Right lung (tissue), 10 donors: ENCODE measurements around the gene FCGR1A. TPM values are rescaled to one million over a fixed set of nuclear protein-coding genes. Genes with fewer than 3 reads are reported as not detected.
"Not testable (repeated sequence)": the region's sequence is repeated elsewhere in the genome, so short reads cannot be mapped to it uniquely, and the experiment has no call there.

Experiments
- DNase-seq, 2 donors: peaks; one replicate each; pipeline ENCODE4 v3.0.0-alpha.2; 2013
- long read RNA-seq, 8 donors: transcript quantifications; one replicate each; lab custom pipeline, GENCODE V29; 2026
- polyA plus RNA-seq, 5 donors: library from polyadenylated mRNA; unstranded; fragments of 120-200 nt; gene quantifications; one replicate each; pipeline versions ENCODE4 v1.2.1 to v1.2.3, GENCODE V29; 2013; ENCODE audit warnings: inconsistent platforms in 1 of 5, low replicate concordance in 1 of 5; ENCODE audit not compliant: insufficient read length in 5 of 5, insufficient read depth in 1 of 5

Gene FCGR1A
- 1 to 10 TPM; 1.0 to 3.4 (median 3.1) TPM for polyA plus RNA-seq
- long read RNA-seq, donor 1 = 0 reads
- long read RNA-seq, donor 2, partial matches to known transcripts = 0 of 1 reads
- long read RNA-seq, donor 2, other reads (novel, unspliced or antisense) = 0 of 1 reads
- long read RNA-seq, donor 3 = 0 reads
- long read RNA-seq, donor 4, partial matches to known transcripts = 0 of 1 reads
- long read RNA-seq, donor 4, other reads (novel, unspliced or antisense) = 0 of 1 reads
- long read RNA-seq, donor 5 = 0 reads
- long read RNA-seq, donor 6 = 0 reads
- long read RNA-seq, donor 7 = 0 reads
- long read RNA-seq, donor 8 = 0 reads

DNA sequence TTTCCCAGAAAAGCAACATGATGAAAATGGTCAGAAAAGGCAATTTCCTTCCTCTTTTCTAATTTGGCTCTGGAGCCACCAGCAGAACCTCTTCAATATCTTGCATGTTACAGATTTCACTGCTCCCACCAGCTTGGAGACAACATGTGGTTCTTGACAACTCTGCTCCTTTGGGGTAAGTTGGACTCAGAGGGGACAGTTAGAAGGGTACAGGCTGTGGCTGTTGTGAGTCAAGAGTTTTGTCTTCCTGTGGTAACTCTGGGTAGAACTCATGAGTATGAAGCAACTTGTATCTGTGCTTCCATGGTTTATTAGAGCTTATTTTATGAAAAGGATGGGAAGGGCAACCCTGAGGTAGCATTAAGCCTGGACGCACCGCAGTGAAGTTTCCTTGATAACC is at the start of gene FCGR1A:
Gene FCGR1A, plus strand, starts transcription at position 95 of the 400 bp plus-strand sequence. Its CDS starts 50 bp downstream, at position 145.
- not testable (repeated sequence) for DNase-seq

DNA sequence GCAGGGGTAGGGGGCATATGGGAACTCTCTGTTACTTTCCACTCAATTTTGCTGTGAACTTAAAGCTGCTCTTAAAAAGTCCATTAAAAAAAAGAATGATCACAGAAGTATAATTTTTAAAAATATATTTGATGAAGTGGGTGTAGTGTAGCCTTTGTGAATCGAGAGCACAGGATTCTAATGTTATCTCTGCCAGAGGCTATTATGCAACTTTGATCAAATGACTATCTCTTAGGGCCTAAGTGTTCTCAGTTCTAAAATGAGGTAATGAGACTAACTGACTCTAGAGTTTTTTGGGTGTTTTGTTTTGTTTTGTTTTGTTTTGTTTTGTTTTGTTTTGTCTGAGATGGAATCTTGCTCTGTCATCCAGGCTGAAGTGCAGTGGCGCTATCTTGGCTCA is 49.7 kb upstream of the FCGR1A start:
- not testable (repeated sequence) for DNase-seq

DNA sequence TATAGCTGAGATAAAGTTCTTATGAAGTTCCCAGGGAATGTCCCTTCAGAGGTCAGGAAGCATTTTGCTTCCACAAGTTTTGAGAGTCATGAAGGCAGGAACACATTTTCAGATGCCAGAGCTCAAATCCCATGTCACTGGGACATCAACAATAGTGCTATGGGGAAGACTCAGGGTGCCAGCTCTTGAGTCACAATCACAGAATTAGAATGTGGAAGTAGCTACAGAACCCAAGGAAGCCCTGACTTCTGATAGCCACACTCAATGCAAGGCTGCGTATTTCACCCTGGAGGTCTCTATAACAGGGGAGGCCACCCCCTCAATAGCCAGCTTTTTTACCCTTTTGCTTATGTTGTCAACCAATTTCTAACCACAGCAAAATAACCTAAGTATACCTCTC is 47.8 kb upstream of the FCGR1A start:
- DNase-seq = not testable (repeated sequence)

DNA sequence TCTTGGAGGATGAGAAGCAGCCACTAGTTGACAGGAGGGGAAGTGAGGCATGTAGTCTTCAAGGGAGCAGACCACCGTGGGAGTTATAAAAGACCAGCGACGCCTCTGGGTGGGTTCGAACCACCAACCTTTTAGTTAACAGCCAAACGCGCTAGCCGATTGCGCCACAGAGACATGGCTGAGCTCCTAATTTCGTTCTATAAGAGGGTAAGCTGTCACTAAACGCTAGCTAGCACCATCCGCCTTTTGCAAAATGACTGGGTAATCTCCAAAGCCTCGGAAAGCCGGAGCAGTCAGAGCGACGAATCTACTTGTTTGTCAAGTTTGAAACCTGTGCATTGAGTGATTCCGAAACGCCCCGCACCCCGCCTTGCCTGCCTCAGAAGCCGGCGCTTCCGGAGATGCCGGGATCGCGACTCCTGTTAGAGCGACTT is 42.3 kb upstream of the FCGR1A start:
- DNase-seq = not testable (repeated sequence)

DNA sequence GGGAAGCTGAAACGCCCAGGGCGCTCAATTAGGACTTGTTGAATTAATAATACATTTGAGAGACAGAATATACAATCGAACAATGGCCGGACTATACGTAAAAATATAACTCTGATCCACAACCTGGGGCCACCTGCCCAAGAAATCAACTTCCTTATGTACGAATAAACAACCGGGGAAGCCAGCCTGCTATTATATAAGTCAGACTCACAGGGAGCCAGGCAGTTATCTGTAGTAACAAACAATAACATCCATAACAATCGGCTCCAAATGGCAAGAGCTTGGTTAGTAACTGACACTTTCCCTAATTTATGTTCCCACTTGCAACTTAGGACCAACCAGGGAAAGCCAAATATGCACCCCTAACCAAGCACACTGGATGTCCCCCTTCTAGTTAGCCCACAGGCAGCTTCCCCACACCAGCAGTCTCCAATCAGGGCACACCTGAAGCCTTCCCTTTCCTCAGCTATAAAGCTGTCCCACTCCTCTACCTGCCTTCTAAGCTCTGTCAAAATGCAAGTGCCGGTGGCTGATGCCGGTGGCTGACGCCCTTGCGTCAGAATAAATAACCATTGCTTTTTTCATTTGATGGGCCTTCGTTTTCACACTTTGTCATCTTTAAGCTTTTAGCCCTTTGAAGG is 41.8 kb upstream of the FCGR1A start:
- DNase-seq = not testable (repeated sequence)

DNA sequence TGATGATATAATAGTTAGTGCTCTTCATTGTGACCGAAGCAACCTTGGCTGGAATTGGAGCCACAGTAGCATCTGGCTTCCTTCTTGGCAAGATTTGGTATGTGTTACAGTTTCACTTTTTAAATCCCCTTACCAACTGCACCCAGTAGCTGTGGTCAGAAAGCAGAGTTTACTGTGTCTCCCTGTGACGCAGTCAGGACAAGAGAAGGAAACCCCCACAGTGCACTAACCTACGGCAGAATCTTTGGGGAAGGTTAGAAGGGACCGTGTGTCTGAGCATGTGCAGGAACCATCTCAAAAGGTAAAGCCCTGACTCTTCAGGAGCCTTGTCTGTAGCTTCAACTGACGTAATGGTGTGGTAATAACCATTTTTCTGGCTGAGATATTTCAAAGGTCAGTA is 40.6 kb upstream of the FCGR1A start:
- DNase-seq = not testable (repeated sequence)

DNA sequence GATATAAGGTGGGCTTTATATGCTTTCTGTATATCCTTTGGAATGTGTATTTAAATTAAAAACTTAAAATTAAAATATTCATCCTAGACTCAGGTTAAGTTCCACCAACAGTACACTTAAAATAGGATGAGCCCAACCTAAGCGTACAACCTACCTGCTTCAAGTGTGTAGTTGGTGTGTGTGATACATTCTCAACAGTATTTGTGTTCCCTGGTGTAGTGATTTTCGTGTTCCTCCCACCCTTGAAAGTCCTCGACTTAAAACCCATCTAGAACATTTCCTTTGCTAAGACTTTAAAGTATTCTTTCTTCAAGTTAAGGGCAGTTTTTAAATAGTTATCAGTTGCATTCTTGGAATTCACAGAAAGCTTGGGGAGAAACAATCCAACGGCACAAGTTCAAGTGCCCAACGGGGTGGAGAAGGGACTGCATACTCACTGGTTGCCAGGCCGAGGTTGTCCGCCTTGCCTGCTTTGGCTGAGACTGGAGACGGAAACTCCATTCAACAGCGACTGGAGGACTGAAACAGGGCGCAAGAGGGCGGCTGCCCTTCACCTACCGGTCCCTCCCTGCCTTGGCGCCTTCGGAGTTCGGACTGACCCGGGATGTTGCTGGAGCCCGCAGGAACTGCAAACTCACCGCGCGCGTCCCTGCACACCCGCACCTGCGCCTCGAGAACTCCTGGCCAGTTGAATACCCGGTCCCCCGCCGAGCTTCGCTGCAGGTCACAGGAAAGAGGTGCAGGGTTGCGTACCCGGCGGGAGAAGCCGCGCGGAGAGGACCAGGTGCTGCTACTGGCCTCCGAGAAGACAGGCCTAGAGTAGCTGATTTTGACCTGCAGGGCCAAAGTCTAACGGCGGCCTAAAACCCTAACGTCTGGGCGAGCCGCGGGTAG is 35.8 kb upstream of the FCGR1A start:
- DNase-seq = not testable (repeated sequence)

DNA sequence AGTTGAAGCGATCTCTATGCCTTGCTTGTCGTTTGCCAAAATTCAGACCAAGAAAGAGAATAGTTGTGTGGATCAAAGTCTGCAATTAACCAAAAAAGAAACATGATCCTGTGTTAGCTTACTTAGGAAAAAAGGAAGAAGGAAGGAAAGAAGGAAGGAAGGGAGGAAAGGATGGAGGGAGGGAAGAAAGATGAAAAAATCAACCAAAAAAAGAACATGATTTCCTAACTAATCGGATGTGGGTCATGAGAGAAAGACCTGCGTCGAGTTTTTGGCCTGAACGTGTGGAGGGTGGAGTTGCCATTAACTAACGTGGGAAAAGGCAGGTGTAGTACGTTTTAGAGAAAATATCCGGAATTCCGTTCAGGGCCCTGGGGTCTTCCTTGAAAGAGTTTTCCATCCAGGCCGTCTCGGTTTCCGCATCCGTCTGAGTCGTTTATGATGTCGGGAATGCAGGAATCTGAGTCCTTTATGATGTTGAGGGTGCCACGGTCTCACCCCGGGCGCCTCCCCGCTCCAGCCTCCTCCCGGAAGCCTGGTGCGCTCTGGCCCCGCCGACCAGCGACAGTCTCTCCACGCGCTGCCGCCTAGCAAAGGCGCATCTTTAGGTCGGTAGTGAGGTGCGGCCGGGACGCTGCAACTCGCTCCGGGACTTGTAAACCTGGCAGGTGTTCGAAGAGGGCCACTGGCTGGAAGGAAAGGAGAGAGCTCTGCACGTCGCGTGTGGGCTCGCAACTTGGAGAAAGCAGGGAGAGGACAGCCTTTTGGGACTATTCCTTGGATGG is 34.9 kb upstream of the FCGR1A start:
- not testable (repeated sequence) for DNase-seq

DNA sequence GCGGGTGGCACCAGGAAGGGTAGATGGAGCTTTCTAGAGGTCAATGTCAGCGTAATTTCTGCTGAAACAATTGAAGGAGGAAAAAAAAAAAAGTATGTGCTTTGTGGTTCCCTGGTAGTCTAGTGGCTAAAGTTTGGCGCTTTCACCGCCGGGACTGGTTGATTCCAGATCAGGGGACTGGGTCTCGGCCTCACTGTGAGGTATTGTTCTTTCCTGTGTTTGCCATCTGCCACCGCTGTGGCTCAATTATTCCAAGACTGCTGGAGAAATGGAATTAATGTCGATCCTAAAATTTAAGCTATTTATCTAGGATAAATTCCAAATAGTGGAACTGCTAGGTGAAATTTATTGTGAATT is 34.4 kb upstream of the FCGR1A start:
- not testable (repeated sequence) for DNase-seq

DNA sequence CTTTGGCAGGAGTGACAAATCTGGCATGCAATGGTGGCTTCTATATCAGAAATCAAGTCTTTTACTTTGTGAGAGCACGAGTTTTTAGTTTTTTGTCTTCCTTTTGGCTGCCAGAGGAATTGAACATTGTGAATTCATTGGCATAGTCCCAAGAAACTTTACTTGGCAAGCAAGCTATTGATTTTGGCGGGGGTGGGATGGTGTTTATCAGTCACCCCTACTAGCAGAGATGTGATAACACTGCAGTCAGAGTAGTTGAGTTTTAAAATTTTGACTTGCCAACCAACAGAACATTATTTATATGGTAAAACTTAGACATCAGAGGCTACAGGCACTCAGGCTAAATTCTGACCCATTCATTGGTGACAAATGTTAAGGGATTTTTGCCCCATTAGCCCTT is 31.9 kb upstream of the FCGR1A start:
- DNase-seq = not testable (repeated sequence)

DNA sequence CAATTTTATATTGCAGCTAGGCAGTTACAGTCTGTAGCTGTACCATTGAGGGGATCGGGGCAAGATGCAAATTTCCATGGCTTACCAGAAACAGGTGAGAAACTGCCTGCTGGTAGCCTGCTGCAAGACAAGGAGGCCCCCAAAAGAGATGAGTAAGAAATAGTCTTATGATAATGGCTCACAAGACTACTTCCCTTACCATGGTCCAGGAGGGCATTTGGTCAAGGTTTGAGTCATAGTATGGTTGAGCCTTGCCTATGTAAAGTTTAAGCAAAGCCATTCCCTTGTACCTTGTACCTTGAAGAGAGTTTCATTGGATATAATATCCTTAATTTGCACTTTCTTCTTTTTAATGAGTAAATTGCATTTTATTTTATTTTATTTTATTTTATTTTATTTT is 30.3 kb upstream of the FCGR1A start:
- DNase-seq = not testable (repeated sequence)

DNA sequence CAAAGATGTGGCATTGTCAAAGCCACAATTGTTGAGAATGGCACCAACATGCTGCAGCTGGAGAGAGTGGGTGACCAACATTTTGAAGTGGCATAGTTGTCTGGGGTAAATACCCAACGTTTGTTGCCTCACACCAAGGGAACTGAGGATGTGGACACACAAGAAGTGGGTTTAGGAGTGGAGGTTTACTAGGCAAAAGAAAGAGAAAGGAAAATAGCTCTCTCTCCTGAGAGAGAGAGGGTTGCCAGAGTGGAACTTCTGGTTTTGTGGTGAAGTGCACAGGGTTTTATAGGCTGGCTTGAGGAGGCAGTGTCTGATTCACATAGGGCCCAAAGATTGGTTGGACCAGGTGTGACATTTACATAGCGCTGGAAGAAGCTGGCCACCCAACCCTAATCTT is 29.0 kb upstream of the FCGR1A start:
- DNase-seq = not testable (repeated sequence)

DNA sequence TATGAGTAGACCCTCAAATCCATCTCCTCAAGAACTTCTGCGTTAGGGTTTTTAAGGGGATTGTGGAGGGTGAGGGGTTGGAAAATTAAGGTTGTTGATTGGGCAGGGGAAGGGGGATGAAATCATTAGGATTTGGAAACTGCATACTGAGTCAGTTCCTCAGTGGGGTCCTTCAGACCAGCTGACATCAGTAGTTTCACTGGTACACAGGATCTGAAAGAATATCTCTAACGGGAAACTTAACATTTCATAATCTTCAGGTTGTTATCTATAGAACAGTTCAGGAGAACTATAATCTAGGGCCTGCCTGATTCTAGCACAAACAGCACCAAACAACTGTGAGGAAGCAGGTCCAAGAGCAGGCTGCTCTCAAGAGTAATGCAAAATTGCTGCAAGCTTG is 27.2 kb upstream of the FCGR1A start:
- not testable (repeated sequence) for DNase-seq

DNA sequence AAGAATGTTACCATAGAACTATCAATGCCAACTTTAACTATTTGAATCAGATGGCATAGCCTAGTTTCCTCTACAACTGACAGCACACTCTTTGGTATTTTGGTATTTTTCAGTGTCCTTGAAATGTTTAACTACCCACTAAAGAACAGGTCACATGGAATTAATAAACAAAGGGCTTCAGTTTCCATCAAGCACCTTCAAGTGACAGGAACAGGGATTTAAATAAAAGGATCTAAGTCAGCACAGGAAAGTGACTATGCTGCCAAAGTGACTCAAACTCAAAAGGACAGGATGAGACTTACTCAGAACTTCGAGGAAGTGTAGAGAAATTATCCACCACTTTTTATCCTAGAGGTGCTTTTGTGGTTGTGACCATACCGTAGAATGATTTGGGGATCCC is 20.2 kb upstream of the FCGR1A start:
- not testable (repeated sequence) for DNase-seq

DNA sequence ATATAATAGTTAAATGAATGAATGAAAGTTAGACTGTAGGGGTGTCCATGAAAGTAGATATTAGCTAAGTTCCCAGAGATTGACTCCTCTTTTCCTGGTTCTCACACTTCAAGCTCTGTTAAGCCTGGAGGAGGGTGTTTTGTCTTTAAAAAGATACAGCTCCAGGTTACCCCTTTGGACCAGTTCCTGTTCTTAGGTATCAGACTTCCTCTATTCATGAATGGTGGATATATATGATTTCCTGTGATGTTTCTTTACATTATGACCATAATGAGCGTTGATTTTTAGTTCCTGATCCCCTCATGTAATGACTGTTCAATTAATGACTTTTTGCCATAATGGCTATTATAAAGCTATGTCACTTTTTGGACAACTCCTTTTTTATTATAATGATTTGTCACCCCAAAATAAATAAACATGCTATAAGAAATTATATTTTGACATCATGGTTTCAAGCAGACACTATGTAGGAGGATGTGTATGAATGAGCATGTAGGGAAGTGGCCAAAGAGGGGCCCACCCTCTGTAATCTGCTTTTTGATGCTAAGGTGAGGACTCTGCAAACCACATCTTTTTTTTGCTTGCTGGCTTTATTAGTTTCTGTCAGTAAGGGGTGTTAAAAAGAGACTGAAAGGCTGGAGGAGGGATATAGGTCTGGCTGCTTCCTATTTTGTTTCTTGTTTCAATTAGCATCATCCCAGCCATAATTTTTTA is 18.2 kb upstream of the FCGR1A start:
- DNase-seq = not testable (repeated sequence)

DNA sequence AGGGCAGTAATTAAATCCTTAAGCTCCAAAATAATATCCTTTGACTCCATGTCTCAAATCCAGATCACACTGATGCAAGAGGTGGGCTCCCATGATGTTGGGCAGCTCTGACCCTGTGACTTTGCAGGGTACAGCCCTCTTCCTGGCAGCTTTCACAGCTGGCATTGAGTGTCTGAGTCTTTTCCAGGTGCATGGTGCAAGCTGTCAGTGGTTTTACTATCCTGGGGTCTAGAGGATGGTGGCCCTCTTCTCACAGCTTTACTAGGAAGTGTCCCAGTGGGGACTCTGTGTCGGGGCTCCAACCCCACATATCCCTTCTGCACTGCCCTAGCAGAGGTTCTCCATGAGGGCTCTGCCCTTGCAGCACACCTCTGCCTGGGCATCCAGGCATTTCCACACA is 16.3 kb upstream of the FCGR1A start:
- DNase-seq = not testable (repeated sequence)

DNA sequence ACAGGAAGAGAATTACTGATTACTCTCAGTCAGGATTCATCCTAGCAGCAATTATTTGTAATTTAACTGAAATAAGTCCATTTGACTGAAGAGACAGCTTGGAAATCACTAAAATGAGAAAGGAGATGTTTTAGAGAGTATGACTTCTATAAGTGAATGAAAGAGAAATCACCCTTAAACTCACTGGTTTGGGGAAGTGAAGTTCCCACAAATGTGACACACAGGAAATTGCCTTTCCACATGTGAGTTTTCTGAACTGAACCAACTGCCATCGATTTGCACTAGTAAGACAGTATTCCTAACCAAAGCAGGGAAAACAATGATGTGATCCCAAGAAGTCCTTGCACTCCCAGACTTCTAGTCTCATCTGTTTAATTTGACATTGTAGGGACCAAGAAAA is 13.3 kb upstream of the FCGR1A start:
- DNase-seq = not testable (repeated sequence)

DNA sequence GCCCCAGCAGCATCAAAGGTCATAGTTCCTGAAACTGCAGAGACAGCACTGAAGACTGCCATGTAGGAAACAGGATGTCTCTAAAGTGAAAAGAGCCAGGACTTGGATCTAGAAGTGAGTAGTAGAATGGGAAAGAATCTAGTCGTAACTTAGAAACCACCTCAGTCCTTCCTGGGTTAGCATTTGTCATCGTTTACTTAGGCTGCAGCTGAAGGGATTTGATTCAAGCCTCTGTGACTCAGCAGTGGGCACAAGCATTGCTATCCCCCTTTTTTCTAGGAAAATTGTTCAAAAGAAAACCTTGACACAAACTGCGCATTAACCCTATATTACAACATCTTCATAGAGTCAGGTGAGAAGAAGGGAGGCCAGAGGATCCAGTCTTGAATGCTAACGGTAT is 11.8 kb upstream of the FCGR1A start:
- not testable (repeated sequence) for DNase-seq

DNA sequence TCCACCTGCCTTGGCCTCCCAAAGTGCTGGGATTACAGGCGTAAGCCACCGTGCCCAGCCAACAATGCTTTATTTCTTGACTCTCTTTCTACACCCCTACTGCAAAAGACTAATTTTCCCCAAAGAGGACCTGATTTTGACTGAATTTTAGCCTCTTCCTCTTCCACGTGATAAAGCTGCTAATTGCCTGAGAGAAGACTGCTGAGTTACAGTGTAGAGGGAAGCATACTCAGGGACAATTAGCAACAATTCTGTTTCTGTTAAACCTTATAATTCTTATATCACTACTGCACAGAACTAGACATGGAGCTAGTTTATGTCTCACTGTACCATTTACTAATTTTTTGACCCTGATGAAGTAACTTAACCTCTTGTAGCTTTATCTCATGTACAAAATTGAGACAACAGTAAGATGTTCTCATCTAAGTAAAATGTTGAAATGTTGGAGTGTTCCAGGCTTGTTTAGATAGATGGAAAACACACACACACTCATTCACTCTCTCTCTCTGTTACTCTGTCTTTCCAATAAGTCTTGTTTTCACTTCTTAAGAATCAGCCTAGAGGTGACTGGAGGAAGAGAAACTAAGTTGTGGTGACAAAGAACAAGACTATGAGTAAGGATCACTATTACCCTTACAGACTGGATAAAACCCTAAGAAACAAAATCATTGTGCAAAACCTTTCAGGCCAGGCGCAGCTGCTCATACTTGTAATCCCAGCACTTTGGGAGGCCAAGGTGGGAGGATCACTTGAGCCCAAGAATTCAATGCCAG is 10.7 kb upstream of the FCGR1A start:
- not testable (repeated sequence) for DNase-seq
